HG03095 (cell line): ENCODE measurements around the gene PSMD3.
"Not testable (repeated sequence)": the region's sequence is repeated elsewhere in the genome, so short reads cannot be mapped to it uniquely, and the experiment has no call there.

Experiments
- ATAC-seq: cut with Tn5 transposase; IDR thresholded peaks from one replicate; pipeline ENCODE4 v1.9.1; 2021; ENCODE audit warnings: moderate library complexity; ENCODE audit not compliant: unreplicated experiment

The PSMD3 gene

GRCh38 chr17:39980351-39981206 lies at the start of gene PSMD3:
Gene PSMD3 (plus strand): TSS chr17:39980807. CDS start chr17:39980971, 164 bp downstream.
- ATAC-seq = peak; percentile 88

GRCh38 chr17:39933912-39934311 lies 46.7 kb upstream of the PSMD3 start:
- no peak for ATAC-seq

- ATAC-seq = no peak
These were observed 46.3 kb upstream of the PSMD3 start for GRCh38 chr17:39934324-39934723.

- no peak for ATAC-seq
These were observed 44.7 kb upstream of the PSMD3 start for GRCh38 chr17:39935909-39936308.

- no peak for ATAC-seq
These were observed 43.2 kb upstream of the PSMD3 start for GRCh38 chr17:39937447-39937846.

GRCh38 chr17:39938140-39938869 lies 42.3 kb upstream of the PSMD3 start:
- no peak for ATAC-seq

GRCh38 chr17:39939106-39939505 lies 41.5 kb upstream of the PSMD3 start:
- ATAC-seq = no peak

GRCh38 chr17:39939588-39940419 lies 40.8 kb upstream of the PSMD3 start:
- no peak for ATAC-seq

GRCh38 chr17:39943702-39944392 lies 36.8 kb upstream of the PSMD3 start:
- no peak for ATAC-seq

GRCh38 chr17:39944393-39944711 lies 36.3 kb upstream of the PSMD3 start:
- no peak for ATAC-seq

- no peak for ATAC-seq
These were observed 33.9 kb upstream of the PSMD3 start for GRCh38 chr17:39946551-39947330.

- not testable (repeated sequence) for ATAC-seq
These were observed 32.1 kb upstream of the PSMD3 start for GRCh38 chr17:39948489-39948828.

- ATAC-seq = no peak
These were observed 31.6 kb upstream of the PSMD3 start for GRCh38 chr17:39949028-39949427.

- no peak for ATAC-seq
These were observed 29.7 kb upstream of the PSMD3 start for GRCh38 chr17:39950871-39951348.

GRCh38 chr17:39951924-39952679 lies 28.5 kb upstream of the PSMD3 start:
- no peak for ATAC-seq

GRCh38 chr17:39952680-39953470 lies 27.7 kb upstream of the PSMD3 start:
- ATAC-seq = peak; percentile 56

- no peak for ATAC-seq
These were observed 27.1 kb upstream of the PSMD3 start for GRCh38 chr17:39953471-39953888.

GRCh38 chr17:39954876-39955275 lies 25.7 kb upstream of the PSMD3 start:
- ATAC-seq = no peak
